SK-N-SH (cell line): Measurements from ENCODE around the gene CTCFL. TPM values are rescaled to one million over a fixed set of nuclear protein-coding genes. Genes with fewer than 3 reads are reported as not detected.

Experiments used
- CTCF ChIA-PET: fragments of 300-600, 350-600 bp; formaldehyde crosslinking; extraction: SDS; loops from one replicate; lab custom pipeline; 2021; lab: Yijun Ruan, JAX
- POLR2A ChIA-PET: fragments of 350-600 bp; sonication (Branson Sonifier 250); formaldehyde crosslinking; extraction: SDS; loops from one replicate; lab custom pipeline; 2020; ENCODE audit warnings: antibody characterized with exemption, inconsistent platforms; lab: Yijun Ruan, JAX
- DNase-seq: peaks from one replicate; pipeline ENCODE4 v3.0.0; 2012
- H2AFZ ChIP-seq: fragments of 200-600 bp; sonication (generic); 2 replicates; pipeline ENCODE4 v1.8.1; 2016; ENCODE audit warnings: antibody characterized with exemption, mild to moderate bottlenecking, low read depth
- H3F3A ChIP-seq: fragments of 200-600 bp; sonication (generic); replicated peaks from 2 replicates; pipeline ENCODE3; 2016; ENCODE audit warnings: antibody characterized with exemption, mild to moderate bottlenecking; ENCODE audit not compliant: insufficient read depth
- H3K27ac ChIP-seq, 2 experiments: fragments of 200-500 bp in 1 of 2; fragments of 200-600 bp in 1 of 2; sonication (Bioruptor generic) in 1 of 2; sonication (generic), shearing (Covaris generic) in 1 of 2; 2 replicates each; pipeline versions ENCODE4 v1.5.1 to v1.6.1; 2014 to 2016; ENCODE audit warnings: low read depth in 2 of 2, inconsistent platforms in 1 of 2, low read length in 1 of 2, mild to moderate bottlenecking in 1 of 2, mixed read lengths in 1 of 2
- H3K27me3 ChIP-seq: fragments of 200-600 bp; sonication (generic), shearing (Covaris generic); 2 replicates; pipeline ENCODE4 v1.6.1; 2016; ENCODE audit warnings: mixed run types; ENCODE audit not compliant: insufficient read depth
- H3K36me3 ChIP-seq, 2 experiments: fragments of 200-500 bp in 1 of 2; fragments of 200-600 bp in 1 of 2; sonication (Bioruptor generic) in 1 of 2; sonication (generic) in 1 of 2; replicated peaks in 1 of 2; 2 replicates each; pipeline versions ENCODE3 to v1.5.1; 2014 to 2016; ENCODE audit warnings: low read length in 1 of 2, mild to moderate bottlenecking in 1 of 2; ENCODE audit not compliant: insufficient read depth in 2 of 2, control insufficient read depth in 1 of 2
- H3K4me1 ChIP-seq, 2 experiments: fragments of 200-500 bp in 1 of 2; fragments of 200-600 bp in 1 of 2; sonication (Bioruptor generic) in 1 of 2; sonication (generic), shearing (Covaris generic) in 1 of 2; 2 replicates each; pipeline versions ENCODE4 v1.5.1 to v1.6.1; 2014 to 2016; ENCODE audit warnings: low read depth in 1 of 2, low read length in 1 of 2, mixed run types in 1 of 2; ENCODE audit not compliant: insufficient read depth in 2 of 2, control insufficient read depth in 1 of 2
- H3K4me2 ChIP-seq: fragments of 200-600 bp; sonication (generic), shearing (Covaris generic); 2 replicates; pipeline ENCODE4 v1.6.1; 2017; ENCODE audit warnings: mixed run types
- H3K4me3 ChIP-seq, 2 experiments: fragments of 200-500 bp in 1 of 2; fragments of 200-600 bp in 1 of 2; sonication (Bioruptor generic) in 1 of 2; sonication (generic), shearing (Covaris generic) in 1 of 2; 2 replicates each; pipeline versions ENCODE4 v1.5.1 to v1.8.1; 2014 to 2016; ENCODE audit warnings: low read depth in 2 of 2, inconsistent platforms in 1 of 2, low read length in 1 of 2, mild to moderate bottlenecking in 1 of 2, mixed read lengths in 1 of 2, moderate library complexity in 1 of 2
- H3K79me2 ChIP-seq: fragments of 200-600 bp; sonication (generic); 2 replicates; pipeline ENCODE4 v1.8.1; 2017; ENCODE audit warnings: mild to moderate bottlenecking; ENCODE audit not compliant: insufficient read depth
- H3K9ac ChIP-seq: fragments of 200-600 bp; sonication (generic); 2 replicates; pipeline ENCODE4 v1.6.1; 2017; ENCODE audit warnings: mixed run types
- H3K9me2 ChIP-seq: fragments of 200-600 bp; sonication (generic); 2 replicates; pipeline ENCODE4 v1.6.1; 2017; ENCODE audit warnings: mixed run types
- H3K9me3 ChIP-seq: fragments of 200-600 bp; sonication (generic); 2 replicates; pipeline ENCODE4 v1.6.1; 2017; ENCODE audit warnings: mixed run types, mild to moderate bottlenecking, moderate library complexity
- H4K20me1 ChIP-seq: fragments of 200-600 bp; sonication (generic); 2 replicates; pipeline ENCODE4 v1.6.1; 2017; ENCODE audit warnings: mild to moderate bottlenecking, mixed run types; ENCODE audit not compliant: insufficient read depth
- CHD2 ChIP-seq: fragments of 150-350 bp; IDR thresholded peaks from 2 replicates; pipeline ENCODE4 v1.6.1; 2018; ENCODE audit warnings: low read length; ENCODE audit not compliant: partially characterized antibody
- ELF1 ChIP-seq: IDR thresholded peaks from 2 replicates; pipeline ENCODE4 v1.4.0; 2012
- EZH2phosphoT487 ChIP-seq: fragments of 200-600 bp; sonication (generic); IDR thresholded peaks from 2 replicates; pipeline ENCODE4 v1.6.1; 2017; ENCODE audit warnings: low read depth, mixed run types, mild to moderate bottlenecking, antibody characterized with exemption, moderate library complexity, borderline replicate concordance
- GABPA ChIP-seq: IDR thresholded peaks from 2 replicates; pipeline ENCODE4 v1.4.0; 2012; ENCODE audit warnings: low read depth, mild to moderate bottlenecking
- GATA2 ChIP-seq: sonication (generic); formaldehyde crosslinking; IDR thresholded peaks from 2 replicates; pipeline ENCODE4 v1.5.0; 2020; ENCODE audit warnings: mild to moderate bottlenecking, missing genetic modification reagents
- MAX ChIP-seq: IDR thresholded peaks from 2 replicates; pipeline ENCODE4 v1.4.0; 2012; ENCODE audit warnings: low read depth
- MEF2A ChIP-seq: IDR thresholded peaks from 2 replicates; pipeline ENCODE4 v1.4.0; 2012; ENCODE audit warnings: low read depth, borderline replicate concordance
- NFIC ChIP-seq: IDR thresholded peaks from 2 replicates; pipeline ENCODE4 v1.4.0; 2012; ENCODE audit warnings: borderline replicate concordance
- NRF1 ChIP-seq: IDR thresholded peaks from 2 replicates; pipeline ENCODE4 v1.6.1; 2012; ENCODE audit warnings: low read depth, mild to moderate bottlenecking, low read length
- POLR2AphosphoS5 ChIP-seq: IDR thresholded peaks from 2 replicates; pipeline ENCODE4 v1.6.1; 2012; ENCODE audit warnings: low read depth, low read length
- RXRA ChIP-seq: IDR thresholded peaks from 2 replicates; pipeline ENCODE4 v1.4.0; 2012; ENCODE audit warnings: low read depth, mild to moderate bottlenecking, borderline replicate concordance
- SMC3 ChIP-seq: IDR thresholded peaks from 2 replicates; pipeline ENCODE4 v1.6.1; 2012; ENCODE audit warnings: low read depth, low read length, improper control_type of control experiment
- USF2 ChIP-seq: fragments of 150-350 bp; IDR thresholded peaks from 2 replicates; pipeline ENCODE4 v1.6.1; 2017; ENCODE audit warnings: antibody characterized with exemption, low read length, low read depth, borderline replicate concordance
- WGBS: methylation state at CpG from one replicate; pipeline ENCODE4 v1.1.6; 2017; ENCODE audit warnings: low lambda C conversion rate; 5-methylcytosine and 5-hydroxymethylcytosine counted together
- polyA plus RNA-seq, 3 experiments: library from polyadenylated mRNA; depleted of rRNA; stranded (reverse); fragments of >200 nt; gene quantifications; 2 replicates each; pipeline ENCODE4 v1.2.3, GENCODE V29; 2012
- TF ChIP-seq, protein P1 (sequence below): IDR thresholded peaks from 2 replicates; pipeline ENCODE4 v1.6.1; 2012; ENCODE audit warnings: mild to moderate bottlenecking, low read depth, low read length, moderate library complexity
- TF ChIP-seq, protein P2 (sequence below): fragments of 150-350 bp; IDR thresholded peaks from 2 replicates; pipeline ENCODE4 v1.6.1; 2016; ENCODE audit warnings: mild to moderate bottlenecking, low read depth, low read length
- TF ChIP-seq, protein P3 (sequence below): fragments of 200-600 bp; sonication (generic); IDR thresholded peaks from 2 replicates; pipeline ENCODE4 v1.6.1; 2017; ENCODE audit warnings: antibody characterized with exemption, mild to moderate bottlenecking, moderate library complexity

CTCFL gene
- polyA plus RNA-seq, 1 of the 3 experiments (the other 2 are of a cell fraction): not detected

- Histone ChIP-seq H3K4me2 (no peak overlapping the region), H3K36me3 (no peaks in the 10 kb centered on the region), H3K9me3 (no peaks in the 10 kb centered on the region), H3K27me3 (no peaks in the 10 kb centered on the region), H3K9ac (no peak overlapping the region), H3F3A (no peaks in the 10 kb centered on the region), H2AFZ (no peak overlapping the region), H3K4me3 (no peak overlapping the region), H4K20me1 (no peaks in the 10 kb centered on the region), H3K4me1 (no peaks in the 10 kb centered on the region; a peak in 1 of 4 replicates), H3K79me2 (no peaks in the 10 kb centered on the region), H3K9me2 (no peaks in the 10 kb centered on the region), H3K27ac (no peak overlapping the region)
- no peak for TF ChIP-seq MAX
- TF ChIP-seq, protein P1, sequence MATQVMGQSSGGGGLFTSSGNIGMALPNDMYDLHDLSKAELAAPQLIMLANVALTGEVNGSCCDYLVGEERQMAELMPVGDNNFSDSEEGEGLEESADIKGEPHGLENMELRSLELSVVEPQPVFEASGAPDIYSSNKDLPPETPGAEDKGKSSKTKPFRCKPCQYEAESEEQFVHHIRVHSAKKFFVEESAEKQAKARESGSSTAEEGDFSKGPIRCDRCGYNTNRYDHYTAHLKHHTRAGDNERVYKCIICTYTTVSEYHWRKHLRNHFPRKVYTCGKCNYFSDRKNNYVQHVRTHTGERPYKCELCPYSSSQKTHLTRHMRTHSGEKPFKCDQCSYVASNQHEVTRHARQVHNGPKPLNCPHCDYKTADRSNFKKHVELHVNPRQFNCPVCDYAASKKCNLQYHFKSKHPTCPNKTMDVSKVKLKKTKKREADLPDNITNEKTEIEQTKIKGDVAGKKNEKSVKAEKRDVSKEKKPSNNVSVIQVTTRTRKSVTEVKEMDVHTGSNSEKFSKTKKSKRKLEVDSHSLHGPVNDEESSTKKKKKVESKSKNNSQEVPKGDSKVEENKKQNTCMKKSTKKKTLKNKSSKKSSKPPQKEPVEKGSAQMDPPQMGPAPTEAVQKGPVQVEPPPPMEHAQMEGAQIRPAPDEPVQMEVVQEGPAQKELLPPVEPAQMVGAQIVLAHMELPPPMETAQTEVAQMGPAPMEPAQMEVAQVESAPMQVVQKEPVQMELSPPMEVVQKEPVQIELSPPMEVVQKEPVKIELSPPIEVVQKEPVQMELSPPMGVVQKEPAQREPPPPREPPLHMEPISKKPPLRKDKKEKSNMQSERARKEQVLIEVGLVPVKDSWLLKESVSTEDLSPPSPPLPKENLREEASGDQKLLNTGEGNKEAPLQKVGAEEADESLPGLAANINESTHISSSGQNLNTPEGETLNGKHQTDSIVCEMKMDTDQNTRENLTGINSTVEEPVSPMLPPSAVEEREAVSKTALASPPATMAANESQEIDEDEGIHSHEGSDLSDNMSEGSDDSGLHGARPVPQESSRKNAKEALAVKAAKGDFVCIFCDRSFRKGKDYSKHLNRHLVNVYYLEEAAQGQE: no peak
- 62% methylated on average over 6 of the region's 6 CpGs for WGBS
- CTCF ChIA-PET: interaction anchor here (0.9 to 20.9 kb wide), 2 partner anchors 9 to 83 kb away, joined by 3 to 403 read pairs; no protein-coding TSS in a partner anchor
- POLR2A ChIA-PET: no interaction called here
- DNase-seq: no peak
Measured at GRCh38 chr20:57505979-57506378, 19.0 kb downstream of the CTCFL start.

DNA sequence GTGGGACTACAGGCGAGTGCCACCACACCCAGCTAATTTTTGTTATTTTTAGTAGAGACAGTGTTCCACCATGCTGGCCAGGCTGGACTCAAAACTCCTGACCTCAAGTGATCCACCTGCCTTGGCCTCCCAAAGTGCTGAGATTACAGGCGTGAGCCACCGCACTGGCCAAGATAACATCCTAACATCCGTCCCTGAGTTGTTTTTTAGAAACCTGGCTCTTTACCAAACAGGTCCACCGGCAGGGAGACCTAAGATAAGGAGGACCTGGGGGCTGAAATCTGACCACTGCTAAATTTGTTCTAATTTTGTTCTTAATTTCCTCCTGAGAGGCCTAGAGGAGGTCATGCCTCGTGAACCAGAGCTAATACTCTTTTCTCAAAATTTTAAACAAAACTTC, 20.5 kb downstream of the CTCFL start:
- Histone ChIP-seq H3K4me1 (no peaks in the 10 kb centered on the region; a peak in 1 of 4 replicates), H3F3A (no peaks in the 10 kb centered on the region), H3K79me2 (no peaks in the 10 kb centered on the region), H2AFZ (no peak overlapping the region), H3K9me2 (no peaks in the 10 kb centered on the region), H3K4me3 (no peak overlapping the region), H3K9ac (no peak overlapping the region), H3K27me3 (no peaks in the 10 kb centered on the region), H3K27ac (no peak overlapping the region), H3K4me2 (no peak overlapping the region), H4K20me1 (no peaks in the 10 kb centered on the region), H3K36me3 (no peaks in the 10 kb centered on the region), H3K9me3 (no peaks in the 10 kb centered on the region)
- 68% methylated on average over 6 of the region's 6 CpGs for WGBS
- CTCF ChIA-PET: interaction anchor here (1.1 to 20.9 kb wide), 5 partner anchors 9 to 95 kb away, joined by 3 to 403 read pairs (median 4); no protein-coding TSS in a partner anchor
- TF ChIP-seq, protein P2, sequence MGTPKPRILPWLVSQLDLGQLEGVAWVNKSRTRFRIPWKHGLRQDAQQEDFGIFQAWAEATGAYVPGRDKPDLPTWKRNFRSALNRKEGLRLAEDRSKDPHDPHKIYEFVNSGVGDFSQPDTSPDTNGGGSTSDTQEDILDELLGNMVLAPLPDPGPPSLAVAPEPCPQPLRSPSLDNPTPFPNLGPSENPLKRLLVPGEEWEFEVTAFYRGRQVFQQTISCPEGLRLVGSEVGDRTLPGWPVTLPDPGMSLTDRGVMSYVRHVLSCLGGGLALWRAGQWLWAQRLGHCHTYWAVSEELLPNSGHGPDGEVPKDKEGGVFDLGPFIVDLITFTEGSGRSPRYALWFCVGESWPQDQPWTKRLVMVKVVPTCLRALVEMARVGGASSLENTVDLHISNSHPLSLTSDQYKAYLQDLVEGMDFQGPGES: no peak
- TF ChIP-seq NFIC (no peak), RXRA (no peak), GABPA (no peak), SMC3 (no peak), MAX (no peak), USF2 (no peak), CHD2 (no peak), POLR2AphosphoS5 (no peak), NRF1 (no peak), ELF1 (no peak), GATA2 (CRISPR knock-in tag) (no peak), MEF2A (no peak), EZH2phosphoT487 (no peak)
- TF ChIP-seq, protein P3, sequence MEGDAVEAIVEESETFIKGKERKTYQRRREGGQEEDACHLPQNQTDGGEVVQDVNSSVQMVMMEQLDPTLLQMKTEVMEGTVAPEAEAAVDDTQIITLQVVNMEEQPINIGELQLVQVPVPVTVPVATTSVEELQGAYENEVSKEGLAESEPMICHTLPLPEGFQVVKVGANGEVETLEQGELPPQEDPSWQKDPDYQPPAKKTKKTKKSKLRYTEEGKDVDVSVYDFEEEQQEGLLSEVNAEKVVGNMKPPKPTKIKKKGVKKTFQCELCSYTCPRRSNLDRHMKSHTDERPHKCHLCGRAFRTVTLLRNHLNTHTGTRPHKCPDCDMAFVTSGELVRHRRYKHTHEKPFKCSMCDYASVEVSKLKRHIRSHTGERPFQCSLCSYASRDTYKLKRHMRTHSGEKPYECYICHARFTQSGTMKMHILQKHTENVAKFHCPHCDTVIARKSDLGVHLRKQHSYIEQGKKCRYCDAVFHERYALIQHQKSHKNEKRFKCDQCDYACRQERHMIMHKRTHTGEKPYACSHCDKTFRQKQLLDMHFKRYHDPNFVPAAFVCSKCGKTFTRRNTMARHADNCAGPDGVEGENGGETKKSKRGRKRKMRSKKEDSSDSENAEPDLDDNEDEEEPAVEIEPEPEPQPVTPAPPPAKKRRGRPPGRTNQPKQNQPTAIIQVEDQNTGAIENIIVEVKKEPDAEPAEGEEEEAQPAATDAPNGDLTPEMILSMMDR: no peak
- POLR2A ChIA-PET: no interaction called here
- DNase-seq: no peak
